NCI-H1092 (cell line): Measurements from ENCODE around the gene ARHGAP6.

Experiments used
- DNase-seq: peaks from one replicate; lab custom pipeline; 2025; lab: John Stamatoyannopoulos, UW

The ARHGAP6 gene

DNA sequence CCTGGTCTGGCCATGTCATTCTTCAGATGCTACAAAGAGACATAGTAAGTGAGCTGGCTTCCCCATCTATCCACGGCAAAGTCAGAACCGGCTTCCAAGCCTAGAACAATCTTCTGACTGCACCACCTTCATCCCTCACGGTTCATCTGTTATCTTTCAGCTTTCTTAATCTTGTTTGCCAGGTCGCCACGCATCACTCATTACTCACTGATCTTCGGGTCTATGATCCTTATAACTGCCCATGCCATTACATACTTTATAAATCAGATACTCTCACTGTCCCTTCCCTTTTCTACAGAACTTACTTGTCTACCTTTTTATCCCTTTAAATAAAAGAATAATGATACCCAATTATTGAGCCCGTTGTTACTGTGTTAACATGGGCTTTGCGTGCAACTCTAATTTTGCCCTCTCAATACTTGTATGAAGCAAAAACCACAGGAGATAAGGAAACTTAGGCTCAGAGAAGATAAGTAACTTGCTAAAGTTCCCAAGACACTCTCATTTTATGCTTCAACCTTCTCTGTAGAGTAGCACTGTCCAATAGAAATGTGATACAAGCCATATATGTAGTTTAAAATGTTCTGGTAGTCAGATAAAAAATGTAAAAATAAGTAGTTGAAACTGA is 200.8 kb downstream of the ARHGAP6 start:
- DNase-seq, result no peak

DNA sequence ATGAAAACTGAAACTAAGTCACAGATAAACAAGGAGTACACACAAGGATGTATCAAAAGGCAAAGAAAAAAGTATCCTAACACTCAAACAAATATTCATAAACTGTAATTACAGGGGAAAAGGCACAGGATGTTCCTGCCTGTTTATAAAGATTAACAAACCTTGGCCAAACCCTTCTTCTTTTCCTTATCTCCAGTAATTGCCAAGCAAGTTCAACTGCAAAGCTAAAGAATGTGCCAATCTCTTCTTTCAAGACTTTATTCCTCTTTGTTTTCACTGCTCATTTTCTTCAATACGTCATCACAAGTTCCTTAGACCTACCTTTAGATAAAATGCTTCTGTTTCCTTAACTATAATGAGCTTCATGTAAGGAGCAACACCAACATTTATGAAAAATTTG is 201.3 kb downstream of the ARHGAP6 start:
- no peak for DNase-seq

DNA sequence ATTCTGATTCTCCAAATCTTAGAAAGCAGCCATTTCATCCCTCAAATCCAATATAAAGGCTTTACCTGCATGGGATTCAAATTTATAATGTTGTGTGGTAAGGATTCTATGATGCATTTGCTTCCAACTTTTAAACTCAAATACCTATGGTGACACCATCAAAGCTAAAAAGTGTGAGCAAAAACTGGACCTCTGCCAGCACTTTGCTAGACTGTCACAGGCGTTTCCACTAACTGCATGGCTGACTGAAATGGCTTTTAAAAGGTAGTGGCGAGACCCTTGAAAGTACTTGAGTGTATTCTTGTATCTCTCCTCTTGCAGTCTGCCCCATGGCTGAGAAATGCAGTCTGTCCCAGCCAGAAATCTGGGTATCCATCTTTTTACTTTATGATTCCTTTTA is 203.1 kb downstream of the ARHGAP6 start:
- DNase-seq, result no peak

DNA sequence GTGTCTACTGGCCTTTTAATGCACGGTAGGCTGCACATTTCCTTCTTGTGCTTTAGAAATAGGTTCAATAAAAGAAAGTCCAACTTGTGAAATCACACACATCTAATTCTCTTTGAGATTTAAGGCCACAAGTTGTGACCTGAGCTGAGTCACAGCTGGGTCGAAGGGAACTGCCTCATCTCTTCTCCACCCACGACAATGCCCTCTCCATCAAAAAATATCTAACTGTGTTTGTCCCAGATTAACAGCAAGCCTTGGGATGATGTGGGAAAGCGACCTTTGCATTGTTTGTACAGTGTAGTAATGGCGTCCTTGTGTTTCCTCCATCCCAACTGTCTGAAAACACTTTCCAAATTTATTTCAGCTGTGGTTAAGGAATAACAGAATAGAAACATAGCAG is 203.6 kb downstream of the ARHGAP6 start:
- no peak for DNase-seq

DNA sequence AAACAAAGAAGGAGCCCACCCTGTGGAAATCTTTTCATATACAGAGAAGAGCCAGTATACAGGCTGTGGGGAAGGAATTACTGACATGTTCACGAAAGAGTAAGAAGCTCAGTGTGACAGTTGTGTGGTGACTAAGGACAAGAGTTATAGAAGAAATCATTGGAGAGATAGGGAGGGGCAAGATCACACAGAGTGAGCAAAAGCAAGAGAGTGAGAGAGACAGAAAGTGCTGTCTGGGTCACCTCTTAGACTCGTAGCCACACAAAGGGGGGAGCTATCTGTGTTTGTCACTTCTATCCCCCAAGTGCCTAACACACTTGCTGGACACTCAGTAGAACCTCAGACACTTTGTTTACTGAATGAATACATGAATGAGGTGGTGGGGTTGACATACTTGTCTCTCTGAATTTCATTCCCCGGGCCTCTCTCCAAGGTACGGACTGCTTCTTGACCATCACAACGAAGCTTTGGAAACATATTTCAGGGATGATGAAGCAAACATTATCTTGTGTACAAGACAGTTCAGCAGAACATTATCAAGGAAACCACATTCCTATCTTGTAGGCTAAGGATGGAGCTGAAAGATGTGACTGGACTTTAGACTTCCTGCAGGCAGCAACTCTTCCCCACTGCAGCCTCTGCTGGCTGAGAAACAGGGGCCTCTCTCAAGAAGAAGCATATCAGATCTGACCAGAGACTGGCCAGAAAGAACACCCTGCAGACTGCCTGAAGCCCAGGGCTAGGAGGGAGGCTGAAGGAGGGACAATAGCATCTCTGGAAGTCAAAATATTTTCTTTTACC is 204.3 kb downstream of the ARHGAP6 start:
- DNase-seq, result no peak

DNA sequence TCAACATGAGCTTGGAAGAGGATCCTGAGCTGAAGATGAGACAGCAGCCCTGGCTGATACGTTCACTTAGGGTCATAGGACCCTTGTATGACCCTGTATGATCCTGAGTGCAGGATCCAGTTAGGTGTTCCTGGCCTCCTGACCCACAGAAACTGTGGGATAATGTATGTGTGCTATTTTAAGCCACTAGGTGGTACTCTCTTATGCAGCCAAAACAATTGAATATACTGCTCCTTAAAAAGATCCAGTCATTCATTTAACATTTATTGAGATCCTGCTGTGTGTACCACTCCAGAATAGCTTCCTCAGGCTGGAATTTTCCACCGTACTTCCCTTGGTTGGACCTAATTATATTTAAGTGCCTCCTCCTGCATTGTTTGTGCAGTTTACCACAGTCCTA is 205.4 kb downstream of the ARHGAP6 start:
- no peak for DNase-seq

DNA sequence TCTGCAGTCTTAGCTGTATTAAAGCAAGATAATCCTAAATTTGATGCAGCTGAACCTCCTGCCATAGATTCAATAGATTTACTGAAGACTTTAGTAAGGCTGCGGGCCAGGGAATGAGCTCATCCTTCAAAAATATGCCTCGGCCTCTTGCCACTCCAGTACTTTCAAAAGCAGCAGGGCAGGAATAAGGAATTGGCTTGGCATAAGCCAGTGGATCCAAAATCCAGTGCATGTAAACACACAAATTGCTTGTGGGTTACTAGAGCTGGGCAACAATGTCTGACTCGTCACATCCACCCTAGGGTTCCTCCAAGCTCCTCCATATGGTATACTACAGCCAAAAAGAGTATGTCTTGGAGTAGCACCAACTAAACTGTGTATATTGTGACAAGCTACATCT is 207.6 kb downstream of the ARHGAP6 start:
- DNase-seq, result no peak

DNA sequence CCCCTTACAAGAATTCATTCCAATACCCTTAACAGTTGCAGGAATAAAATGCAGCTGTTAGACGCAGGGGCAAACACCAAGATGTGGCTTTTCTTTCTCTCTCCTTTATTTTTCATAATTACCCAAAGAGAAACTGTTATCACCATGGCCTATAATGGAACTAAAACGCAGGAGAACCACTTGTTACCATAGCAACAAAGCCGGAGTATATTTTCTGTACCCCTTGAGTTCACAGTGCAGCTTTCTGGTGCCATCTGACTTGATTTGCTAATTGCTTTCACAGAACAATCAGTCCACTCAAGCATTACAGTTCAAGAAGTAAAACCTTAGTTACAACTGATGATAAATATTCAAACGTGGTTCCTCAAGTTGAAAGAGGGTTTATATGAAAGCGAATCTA is 214.6 kb downstream of the ARHGAP6 start:
- DNase-seq, result no peak

DNA sequence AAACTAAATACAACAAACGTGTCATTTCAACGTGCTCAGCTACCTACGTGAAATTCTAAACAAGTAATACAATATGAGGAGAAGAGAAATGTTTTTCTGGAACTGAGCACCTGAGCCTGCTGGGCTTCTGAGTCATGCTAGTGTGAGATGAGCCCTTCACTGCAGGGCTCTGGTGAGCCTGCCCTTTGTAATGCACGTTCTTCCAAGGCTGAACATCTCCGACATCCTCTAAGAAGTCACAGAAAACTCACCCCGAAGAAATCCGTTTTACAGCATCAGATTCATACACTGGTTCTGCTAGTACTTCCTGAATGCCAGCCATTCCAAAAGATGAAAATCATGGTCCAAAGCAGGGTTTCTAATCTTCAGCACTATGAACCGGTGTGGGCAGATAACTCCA is 215.4 kb downstream of the ARHGAP6 start:
- no peak for DNase-seq

DNA sequence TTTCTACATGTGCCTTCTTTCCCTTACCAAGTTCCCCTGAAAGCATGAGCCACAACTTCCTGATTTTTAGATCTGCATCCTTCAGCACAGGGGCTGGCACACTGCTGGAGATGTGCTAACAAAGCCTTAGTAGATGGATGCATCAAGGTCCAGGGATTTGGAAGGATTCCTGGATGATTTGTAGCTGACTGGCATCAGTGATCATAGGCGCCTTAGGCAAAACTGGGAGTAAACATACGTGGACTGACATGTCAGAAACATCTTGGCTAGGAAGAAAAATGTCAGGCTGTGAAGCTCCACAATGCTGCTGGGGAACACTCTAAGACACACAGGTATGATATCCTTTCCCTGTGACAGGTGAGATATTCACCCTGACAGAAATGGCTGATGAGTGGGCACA is 216.1 kb downstream of the ARHGAP6 start:
- DNase-seq, result no peak

DNA sequence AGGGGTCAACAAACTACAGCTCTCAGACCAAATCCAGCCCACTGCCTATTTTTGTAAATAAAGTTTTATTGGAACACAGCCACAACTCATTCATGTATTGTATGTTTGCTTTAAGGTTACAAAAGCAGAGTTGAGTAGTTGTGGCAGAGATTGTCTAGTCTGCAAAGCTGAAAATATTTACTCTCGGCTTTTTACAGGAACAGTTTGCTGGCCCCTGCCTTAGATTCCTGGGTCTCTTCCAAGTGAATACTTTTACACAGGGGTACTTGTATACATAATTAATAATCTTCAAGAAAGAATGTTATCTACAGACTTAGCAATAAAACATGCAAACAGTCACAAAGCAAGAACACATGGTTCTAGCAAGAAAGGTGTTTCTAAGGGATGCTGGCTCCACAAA is 218.3 kb downstream of the ARHGAP6 start:
- DNase-seq, result no peak

DNA sequence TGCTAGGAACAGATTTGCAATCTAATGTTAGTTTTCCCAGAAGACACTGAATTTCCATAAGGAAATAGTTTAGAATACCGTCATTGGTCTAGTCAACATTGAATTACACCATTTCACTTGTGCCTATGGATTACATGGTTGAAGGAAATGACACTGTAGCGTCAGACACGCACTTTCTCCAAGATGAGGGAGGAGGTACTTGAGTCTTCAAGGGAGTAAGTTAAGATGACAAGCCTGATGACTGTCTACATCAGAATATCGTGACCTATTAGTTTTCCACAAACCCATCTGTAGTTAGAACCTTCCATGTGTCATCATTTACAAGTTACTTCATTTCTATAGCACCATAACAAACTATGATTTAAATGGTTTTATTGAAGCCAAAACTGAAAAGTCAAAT is 218.8 kb downstream of the ARHGAP6 start:
- no peak for DNase-seq

DNA sequence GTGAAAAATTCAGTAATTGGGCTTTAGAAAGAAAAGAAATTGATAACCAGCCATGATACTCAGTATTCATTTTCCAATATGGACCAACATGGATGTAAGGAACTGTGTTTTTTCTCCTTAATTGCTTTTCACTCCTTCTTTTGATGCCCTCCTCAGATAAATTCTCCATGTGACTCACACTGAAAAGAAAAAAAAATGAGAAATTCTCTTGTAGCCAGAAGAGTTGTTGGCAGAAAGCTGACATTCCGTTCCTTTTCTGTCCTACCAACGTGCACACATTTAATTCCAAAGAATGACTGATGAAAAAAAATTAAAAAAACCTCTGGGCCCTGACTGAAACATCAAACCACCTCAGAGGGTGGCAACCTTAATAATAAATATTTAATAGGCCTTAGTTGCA is 219.4 kb downstream of the ARHGAP6 start:
- no peak for DNase-seq

DNA sequence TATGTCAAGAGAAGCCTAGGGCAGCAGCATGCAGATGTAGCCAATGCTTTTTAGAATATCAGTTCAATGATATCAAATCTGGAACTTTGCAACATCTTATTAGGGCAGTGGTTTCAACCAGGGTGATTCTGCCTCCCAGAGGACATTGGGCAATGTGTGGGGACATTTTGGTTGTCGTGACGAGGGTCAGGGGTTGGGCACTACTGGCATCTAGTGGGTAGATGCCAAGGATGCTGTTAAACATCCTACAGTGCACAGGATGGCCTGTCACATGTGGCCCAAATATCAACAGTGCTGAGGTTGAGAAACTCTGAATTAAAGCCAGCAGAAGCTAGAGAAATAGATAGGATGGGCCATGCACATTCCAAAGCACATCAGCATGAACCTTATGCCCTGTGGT is 220.2 kb downstream of the ARHGAP6 start:
- no peak for DNase-seq

DNA sequence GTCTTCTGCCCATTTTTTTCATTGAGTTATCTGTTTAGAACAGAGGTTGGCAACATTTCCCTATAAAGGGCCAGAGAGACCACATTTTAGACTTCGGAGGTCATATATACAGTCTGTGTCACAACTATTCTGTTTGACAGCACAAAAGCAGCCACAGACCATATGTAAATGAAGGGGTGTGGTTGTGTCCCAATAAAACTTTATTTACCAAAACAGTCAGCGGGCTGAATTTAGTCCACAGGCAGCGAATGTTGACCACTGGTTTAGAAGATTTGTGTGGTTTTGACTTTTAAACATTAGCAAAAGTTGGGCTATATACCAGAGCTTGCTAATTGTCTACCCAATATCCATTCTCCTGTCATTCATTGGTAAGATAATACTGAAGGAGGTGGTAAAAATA is 221.7 kb downstream of the ARHGAP6 start:
- no peak for DNase-seq

DNA sequence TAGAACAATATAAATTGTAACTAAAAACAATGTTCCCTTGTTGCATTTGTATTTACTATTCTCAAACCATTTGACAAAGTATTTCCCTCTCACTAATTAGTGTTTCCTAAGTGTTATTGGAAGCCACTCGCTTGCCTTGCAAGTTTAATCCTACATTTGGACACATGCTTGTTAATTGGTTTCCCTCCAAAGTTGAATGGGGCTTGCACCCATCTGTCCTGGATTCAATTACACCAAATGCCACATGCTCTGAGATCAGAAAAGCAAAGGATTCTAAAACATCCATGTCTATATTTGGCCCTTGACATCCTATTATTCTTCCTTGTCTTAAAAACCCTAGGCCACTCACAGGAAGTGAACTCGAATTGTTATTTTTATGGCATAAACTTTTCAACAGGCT is 225.9 kb downstream of the ARHGAP6 start:
- DNase-seq, result no peak

DNA sequence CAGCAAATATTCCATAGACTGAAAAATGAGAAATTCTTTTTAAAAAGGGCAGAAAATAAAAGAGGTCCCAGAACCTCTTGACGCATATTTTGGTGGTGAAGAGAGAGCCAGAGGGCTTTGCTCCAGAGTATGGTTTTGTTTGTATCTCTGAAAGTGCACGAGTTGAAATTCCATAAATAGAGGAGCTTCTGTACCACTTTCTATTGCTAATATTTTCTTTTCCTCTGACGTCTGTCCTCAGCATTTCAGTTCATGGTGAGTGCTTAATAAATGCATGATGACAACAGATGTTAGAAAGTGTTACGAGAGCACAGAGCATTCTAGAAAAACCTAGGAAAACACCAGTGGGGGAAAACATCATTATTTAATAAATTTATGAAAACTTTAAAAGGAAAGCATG is 227.0 kb downstream of the ARHGAP6 start:
- no peak for DNase-seq

DNA sequence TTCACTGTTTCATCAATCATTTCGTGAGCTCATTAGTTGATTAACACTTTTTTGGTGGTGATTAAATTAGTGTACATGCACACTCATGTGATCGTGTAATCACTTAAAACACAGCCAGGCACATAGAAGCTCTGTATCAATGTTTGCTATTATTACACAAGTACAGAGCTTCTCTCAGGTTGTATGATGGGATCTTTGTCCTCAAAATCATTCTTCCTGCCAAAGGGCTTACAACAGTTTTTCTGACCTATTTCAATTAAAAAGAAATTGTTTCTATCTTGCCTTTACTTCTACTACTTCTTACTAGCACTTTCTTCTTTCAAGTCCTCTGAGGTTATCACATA is 227.4 kb downstream of the ARHGAP6 start:
- no peak for DNase-seq

DNA sequence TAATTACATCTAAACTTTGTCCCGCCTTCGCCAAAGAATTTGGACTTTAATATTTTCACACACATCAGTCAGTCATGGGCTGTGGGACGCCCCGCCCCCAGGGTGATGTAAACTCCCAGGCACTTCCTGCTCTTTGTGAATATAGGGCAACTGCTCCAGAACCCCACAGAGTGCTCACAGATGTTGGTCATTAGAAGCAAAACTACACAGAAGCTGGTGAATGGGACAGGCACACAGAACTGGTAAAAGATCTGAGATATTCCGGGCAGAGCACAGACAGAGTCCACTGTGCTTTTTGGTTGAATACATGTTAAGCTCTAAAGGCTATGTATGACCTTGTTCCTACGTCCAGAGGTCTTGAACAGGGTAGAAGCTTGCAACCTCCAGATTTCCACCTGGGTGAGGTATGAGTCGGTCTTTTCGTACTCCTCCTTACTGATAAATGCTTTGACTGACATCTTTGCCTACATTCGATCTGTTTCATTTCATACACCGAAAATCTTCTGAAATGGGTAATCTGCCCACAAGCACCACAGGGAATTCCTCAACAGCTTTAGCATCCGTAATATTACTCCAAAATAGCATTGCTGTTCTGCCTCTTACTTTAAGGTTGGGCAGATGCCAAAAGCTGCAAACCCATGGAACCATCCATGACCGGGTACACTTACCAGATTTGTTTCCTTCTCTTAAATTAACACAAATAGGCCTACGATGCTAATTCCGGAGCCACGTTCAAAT is 227.9 kb downstream of the ARHGAP6 start:
- DNase-seq, result no peak

DNA sequence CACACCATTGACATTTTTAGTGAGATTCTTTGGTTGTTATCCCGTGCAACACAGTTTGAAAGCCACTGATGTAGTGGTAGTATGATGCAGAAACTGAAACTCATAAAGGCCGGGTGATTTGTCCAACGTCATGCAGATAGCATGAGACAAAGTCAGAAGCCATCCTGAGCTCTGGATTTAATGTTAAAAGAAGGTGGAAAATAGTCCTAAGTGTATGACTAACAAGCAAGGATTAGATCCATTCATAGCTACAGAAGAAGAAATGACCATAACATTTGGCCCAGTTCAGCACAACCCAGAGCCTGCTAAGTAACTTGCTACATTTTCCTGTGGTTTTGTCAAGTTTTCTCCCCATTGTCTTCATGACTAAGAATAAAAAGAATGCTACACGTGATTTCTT is 230.2 kb downstream of the ARHGAP6 start:
- DNase-seq, result no peak

DNA sequence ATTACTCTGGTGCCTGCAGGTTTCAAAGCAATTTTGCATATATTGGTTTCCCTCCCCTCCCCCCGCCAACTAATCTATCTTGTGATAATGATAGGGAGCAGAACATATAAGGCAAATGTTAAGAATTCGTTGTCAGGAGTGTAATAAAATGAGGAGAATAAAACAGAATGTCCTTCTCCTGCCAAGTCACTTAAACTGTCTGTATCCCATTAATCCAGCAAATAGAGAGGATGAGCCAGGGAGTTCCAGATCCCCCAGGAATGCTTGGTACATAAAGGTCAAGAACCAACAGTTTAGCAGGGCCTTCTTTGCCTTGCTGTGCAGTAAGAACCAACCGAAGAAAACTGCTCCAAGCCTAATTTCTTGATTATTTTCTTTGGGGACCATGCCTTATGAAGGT is 231.1 kb downstream of the ARHGAP6 start:
- DNase-seq, result no peak

DNA sequence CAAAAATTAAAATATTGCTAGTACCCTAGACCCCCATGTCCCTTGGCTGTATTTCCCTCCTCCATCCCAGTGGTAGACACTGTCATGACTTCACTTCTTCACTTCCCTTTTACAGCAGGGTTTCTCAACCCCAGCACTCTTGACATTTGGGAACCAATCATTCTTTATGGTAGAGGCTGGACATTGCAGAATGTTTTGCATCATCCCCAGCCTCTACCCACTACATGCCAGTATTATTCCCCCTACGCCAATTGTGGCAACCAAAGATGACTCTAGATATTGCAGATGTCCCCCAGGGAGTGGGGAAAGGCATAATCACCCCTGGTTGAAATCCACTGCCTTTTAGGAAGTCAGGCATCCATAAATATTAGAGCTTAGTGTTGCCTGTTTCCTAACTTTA is 233.9 kb downstream of the ARHGAP6 start:
- DNase-seq, result no peak

DNA sequence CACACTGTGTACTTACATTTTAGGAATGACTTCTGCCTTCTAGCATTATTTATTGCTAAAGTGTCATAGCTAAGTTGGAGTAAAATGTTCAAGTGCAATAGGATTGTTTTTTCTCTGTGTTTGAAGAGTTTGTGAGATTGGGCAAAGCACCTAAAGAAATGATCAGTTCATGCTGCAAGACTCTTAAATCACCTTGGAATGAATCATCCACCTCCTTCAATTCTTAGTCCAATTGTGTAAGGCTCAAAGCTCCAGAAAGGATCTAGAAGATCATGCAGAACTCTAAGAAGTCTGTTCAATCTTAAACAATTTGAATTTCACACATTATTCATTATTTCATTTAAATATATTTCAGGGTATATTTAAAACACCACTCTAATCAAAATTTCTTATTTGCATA is 235.4 kb downstream of the ARHGAP6 start:
- no peak for DNase-seq
